ENCODE results near the gene SLC2A1.

DNA sequence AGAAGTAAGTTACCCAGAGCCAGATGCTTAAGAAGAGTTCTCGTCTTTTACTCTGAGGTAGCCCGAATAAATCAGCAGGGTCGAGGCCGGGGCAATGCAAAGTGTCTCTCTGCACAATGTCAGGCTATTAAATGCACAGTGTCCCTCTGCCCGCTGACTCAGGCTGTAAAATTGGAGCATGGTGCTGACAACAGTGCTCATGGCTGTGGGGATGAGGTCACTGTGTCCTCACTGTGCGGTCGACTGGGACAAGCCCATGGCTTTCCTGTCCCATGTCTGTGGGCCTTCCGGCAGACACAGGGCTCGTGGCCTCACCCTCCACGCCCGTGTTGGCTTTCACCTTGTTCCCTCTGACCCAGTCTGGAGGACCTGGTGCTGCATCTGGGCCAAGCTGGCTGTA, 14.6 kb upstream of the SLC2A1 start:
- TF ChIP-seq, protein P1, sequence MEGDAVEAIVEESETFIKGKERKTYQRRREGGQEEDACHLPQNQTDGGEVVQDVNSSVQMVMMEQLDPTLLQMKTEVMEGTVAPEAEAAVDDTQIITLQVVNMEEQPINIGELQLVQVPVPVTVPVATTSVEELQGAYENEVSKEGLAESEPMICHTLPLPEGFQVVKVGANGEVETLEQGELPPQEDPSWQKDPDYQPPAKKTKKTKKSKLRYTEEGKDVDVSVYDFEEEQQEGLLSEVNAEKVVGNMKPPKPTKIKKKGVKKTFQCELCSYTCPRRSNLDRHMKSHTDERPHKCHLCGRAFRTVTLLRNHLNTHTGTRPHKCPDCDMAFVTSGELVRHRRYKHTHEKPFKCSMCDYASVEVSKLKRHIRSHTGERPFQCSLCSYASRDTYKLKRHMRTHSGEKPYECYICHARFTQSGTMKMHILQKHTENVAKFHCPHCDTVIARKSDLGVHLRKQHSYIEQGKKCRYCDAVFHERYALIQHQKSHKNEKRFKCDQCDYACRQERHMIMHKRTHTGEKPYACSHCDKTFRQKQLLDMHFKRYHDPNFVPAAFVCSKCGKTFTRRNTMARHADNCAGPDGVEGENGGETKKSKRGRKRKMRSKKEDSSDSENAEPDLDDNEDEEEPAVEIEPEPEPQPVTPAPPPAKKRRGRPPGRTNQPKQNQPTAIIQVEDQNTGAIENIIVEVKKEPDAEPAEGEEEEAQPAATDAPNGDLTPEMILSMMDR (conservative IDR thresholded peaks at IDR 0.05; ENCODE audit: low read depth, low read length), result no peak
- TF ChIP-seq EZH2 (IDR thresholded peaks at IDR 0.05; ENCODE audit: low read length, unreplicated experiment), result no peak
- no peak for TF ChIP-seq EZH2phosphoT487 (IDR thresholded peaks at IDR 0.05; ENCODE audit: borderline replicate concordance, low read length)
